IPS-20b (cell line): Measurements from ENCODE around the gene DRG2.

Experiments
- H3K27ac ChIP-seq: one replicate; pipeline ENCODE4 v1.5.1; 2013; ENCODE audit warnings: low read length
- H3K27me3 ChIP-seq: 2 replicates; pipeline ENCODE4 v1.6.1; 2013; ENCODE audit warnings: mild to moderate bottlenecking, low read length, inconsistent platforms; ENCODE audit not compliant: insufficient read depth
- H3K36me3 ChIP-seq: 2 replicates; pipeline ENCODE4 v1.6.1; 2013; ENCODE audit warnings: low read depth, mild to moderate bottlenecking, inconsistent platforms, low read length, moderate library complexity; ENCODE audit not compliant: insufficient read depth
- H3K4me1 ChIP-seq: 2 replicates; pipeline ENCODE4 v1.6.1; 2013; ENCODE audit warnings: mild to moderate bottlenecking, control low read depth, inconsistent platforms, low read length, moderate library complexity; ENCODE audit not compliant: insufficient read depth
- H3K4me3 ChIP-seq: 2 replicates; pipeline ENCODE4 v1.5.1; 2013; ENCODE audit warnings: mild to moderate bottlenecking, low read length, inconsistent platforms
- H3K9ac ChIP-seq: 2 replicates; pipeline ENCODE4 v1.6.1; 2013; ENCODE audit warnings: low read depth, mild to moderate bottlenecking, inconsistent platforms, low read length, moderate library complexity
- H3K9me3 ChIP-seq: 2 replicates; pipeline ENCODE4 v1.6.1; 2013; ENCODE audit warnings: mild to moderate bottlenecking, low read depth, low read length, inconsistent platforms; ENCODE audit not compliant: insufficient read depth

DRG2 gene

DNA sequence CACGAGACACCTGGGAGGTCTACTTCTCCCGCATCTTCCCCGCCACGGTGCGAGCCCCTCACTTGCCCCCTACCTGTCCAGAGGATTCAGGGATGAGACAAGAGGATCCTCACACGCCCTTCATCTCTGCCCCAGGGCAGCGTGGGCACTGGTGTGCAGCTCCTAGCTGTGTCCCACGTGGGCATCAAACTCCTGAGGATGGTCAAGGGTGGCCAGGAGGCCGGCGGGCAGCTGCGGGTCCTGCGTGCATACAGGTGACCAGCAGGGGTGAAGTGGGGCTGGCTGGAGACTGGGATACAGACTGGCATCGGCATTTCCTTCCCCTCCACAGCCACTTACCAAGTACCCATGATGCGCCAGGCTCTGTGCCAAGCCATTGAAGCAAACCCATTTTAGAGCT is 67.4 kb downstream of the DRG2 start:
- no peak overlapping the region for H3K4me3 ChIP-seq
- H3K27ac ChIP-seq, result no peak overlapping the region
- no peaks in the 10 kb centered on the region for H3K36me3 ChIP-seq
- H3K9me3 ChIP-seq, result no peaks in the 10 kb centered on the region
- H3K27me3 ChIP-seq, result no peaks in the 10 kb centered on the region
- no peak overlapping the region for H3K9ac ChIP-seq
- H3K4me1 ChIP-seq, result peaks cover 5% of the 10 kb centered on the region; the same call in 1 of the 2 replicates

DNA sequence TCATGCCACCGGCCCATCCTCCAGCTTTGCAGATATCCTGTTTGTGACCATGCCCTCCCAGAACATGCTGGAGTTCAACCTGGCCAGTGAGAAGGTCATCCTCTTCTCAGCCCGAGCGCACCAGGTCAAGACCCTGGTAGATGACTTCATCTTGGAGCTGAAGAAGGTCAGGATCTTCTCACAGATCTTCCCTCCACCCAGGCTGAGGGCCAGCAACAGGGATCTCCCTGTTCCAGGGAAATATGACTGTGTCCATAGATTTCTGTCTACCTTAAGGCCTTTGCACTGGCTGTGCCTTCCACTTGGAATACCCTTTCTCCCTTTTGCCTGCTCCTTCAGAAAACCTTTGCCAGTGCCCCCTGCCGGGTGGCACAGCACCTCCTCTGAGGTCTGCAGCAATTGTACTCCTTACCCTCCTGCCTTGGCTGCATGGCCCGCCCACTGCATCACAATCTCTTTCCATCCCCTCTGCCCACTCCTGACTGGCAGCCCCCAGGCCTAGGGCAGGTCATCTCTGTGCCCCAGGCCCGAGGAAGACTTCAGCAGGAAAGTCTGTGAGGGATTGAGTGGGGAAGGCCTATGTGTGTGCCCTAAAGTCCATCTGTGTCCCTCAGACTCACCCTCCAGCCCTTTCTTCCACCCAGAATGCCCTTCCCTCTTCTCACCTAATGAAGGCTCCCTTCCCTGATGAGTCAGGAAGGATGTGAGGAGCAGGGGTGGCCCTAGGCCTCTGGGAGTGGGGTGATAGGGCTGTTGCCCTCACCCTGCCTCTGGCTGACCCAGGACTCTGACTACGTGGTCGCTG is 68.6 kb downstream of the DRG2 start:
- Histone ChIP-seq H3K9me3 (no peaks in the 10 kb centered on the region), H3K4me3 (no peak overlapping the region), H3K4me1 (peaks cover 5% of the 10 kb centered on the region; the same call in 1 of the 2 replicates), H3K27ac (no peak overlapping the region), H3K27me3 (no peaks in the 10 kb centered on the region), H3K36me3 (no peaks in the 10 kb centered on the region), H3K9ac (no peak overlapping the region)

DNA sequence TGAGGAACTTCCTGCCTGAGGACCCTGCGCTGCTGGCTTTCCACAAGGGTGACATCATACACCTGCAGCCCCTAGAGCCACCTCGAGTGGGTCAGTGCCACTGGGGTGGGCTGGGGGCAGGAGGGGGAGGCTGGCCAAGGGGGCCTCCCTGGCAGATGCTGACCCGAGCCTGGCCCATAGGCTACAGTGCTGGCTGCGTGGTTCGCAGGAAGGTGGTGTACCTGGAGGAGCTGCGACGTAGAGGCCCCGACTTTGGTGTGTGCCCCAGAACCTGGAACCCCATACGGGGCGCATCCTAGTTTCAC is 69.2 kb downstream of the DRG2 start:
- H3K27me3 ChIP-seq, result no peaks in the 10 kb centered on the region
- H3K27ac ChIP-seq, result no peak overlapping the region
- H3K9me3 ChIP-seq, result no peaks in the 10 kb centered on the region
- H3K4me1 ChIP-seq, result peaks cover 5% of the 10 kb centered on the region; the same call in 1 of the 2 replicates
- H3K36me3 ChIP-seq, result no peaks in the 10 kb centered on the region
- H3K4me3 ChIP-seq, result no peak overlapping the region
- H3K9ac ChIP-seq, result no peak overlapping the region
